Gastrocnemius medialis (tissue), 4 donors: Measurements from ENCODE around the gene NRCAM.

Experiments
- CTCF ChIP-seq, 5 experiments: fragments of 450-650 bp in 3 of 5; fragments of 200-600 bp in 2 of 5; sonication (generic) in 2 of 5; IDR thresholded peaks in 4 of 5; conservative IDR thresholded peaks in 1 of 5; 1 replicate in 4 of 5; 2 replicates in 1 of 5; pipeline ENCODE4 v1.5.1; 2016 to 2019; ENCODE audit warnings: antibody characterized with exemption in 5 of 5, mild to moderate bottlenecking in 3 of 5, moderate library complexity in 3 of 5
- POLR2A ChIP-seq, 2 donors: fragments of 450-650 bp; IDR thresholded peaks; one replicate each; pipeline ENCODE4 v1.6.1; 2017; ENCODE audit warnings: antibody characterized with exemption in 2 of 2, mild to moderate bottlenecking in 2 of 2, moderate library complexity in 2 of 2

GRCh38 chr7:108136191-108136688 lies 320.0 kb downstream of the NRCAM start:
- no peak for TF ChIP-seq CTCF (IDR thresholded peaks at IDR 0.05 in 4 of 5, conservative IDR thresholded peaks at IDR 0.05 in 1 of 5)
- TF ChIP-seq POLR2A (IDR thresholded peaks at IDR 0.05), result no peak
